GM19452 (cell line): ENCODE data around the gene SYT3.
"Not testable (repeated sequence)": the region's sequence is repeated elsewhere in the genome, so short reads cannot be mapped to it uniquely, and the experiment has no call there.

ENCODE experiments used
- ATAC-seq: cut with Tn5 transposase; IDR thresholded peaks from one replicate; pipeline ENCODE4 v1.9.1; 2021; ENCODE audit not compliant: unreplicated experiment

SYT3 gene

GRCh38 chr19:50604264-50605073, 35.2 kb downstream of the SYT3 start:
- ATAC-seq: not testable (repeated sequence)

GRCh38 chr19:50602935-50603334, 36.7 kb downstream of the SYT3 start:
- ATAC-seq: no peak

DNA sequence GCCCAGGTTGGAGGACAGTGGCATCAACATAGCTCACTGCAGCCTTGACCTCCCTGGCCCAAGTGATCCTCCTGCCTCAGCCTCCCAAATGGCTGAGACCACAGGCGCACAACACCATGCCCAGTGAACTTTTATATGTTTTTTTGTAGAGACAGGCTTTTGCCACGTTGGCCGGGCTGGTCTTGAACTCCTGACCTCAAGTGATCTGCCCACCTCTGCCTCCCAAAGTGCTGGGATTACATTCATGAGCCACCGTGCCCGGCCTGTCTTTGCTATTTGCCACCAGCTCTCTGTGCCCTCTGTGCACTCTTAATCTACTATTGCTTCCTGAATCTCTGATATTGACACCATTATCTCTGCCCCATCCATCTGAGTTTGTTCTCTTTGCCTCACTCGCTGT, 37.2 kb downstream of the SYT3 start:
- no peak for ATAC-seq

DNA sequence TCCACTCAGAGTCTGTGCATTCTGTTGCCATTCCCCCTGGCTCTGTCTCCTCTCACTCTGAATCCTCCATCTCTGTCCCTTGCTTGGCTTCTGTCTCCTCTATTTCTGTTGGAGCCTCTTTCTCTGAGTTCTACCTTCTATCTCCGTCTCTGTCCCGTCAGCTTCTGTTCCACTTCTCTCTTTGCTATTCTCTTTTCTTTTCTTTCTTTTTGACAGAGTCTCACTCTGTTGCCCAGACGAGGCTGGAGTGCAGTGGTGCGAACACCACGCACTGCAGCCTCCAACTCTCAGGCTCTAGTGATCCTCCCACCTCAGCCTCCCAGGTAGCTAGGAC, 37.6 kb downstream of the SYT3 start:
- no peak for ATAC-seq

GRCh38 chr19:50601407-50602088, 38.1 kb downstream of the SYT3 start:
- ATAC-seq: no peak

- no peak for ATAC-seq
Observed at GRCh38 chr19:50599427-50599826, 40.3 kb downstream of the SYT3 start.

DNA sequence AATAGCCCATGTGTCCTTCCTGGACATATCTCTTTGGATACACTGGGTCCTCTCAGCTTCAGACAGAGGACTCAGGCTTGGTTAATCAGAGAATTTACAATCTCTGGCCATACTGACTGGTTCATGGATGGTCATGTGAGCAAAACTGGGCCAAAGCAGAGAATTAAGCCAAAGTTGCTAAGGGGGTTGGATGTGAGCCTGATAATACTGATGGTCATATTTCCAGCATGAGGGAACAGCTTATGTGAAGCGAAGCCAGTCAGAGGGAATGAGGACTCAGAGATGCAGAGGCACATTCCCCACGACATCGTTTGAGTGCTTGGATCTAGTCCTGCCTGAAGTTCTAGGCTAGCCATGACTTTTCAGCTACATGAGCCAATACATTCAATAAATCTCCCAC, 49.5 kb downstream of the SYT3 start:
- no peak for ATAC-seq

- ATAC-seq: not testable (repeated sequence)
Observed at GRCh38 chr19:50581795-50582660, 57.7 kb downstream of the SYT3 start.

DNA sequence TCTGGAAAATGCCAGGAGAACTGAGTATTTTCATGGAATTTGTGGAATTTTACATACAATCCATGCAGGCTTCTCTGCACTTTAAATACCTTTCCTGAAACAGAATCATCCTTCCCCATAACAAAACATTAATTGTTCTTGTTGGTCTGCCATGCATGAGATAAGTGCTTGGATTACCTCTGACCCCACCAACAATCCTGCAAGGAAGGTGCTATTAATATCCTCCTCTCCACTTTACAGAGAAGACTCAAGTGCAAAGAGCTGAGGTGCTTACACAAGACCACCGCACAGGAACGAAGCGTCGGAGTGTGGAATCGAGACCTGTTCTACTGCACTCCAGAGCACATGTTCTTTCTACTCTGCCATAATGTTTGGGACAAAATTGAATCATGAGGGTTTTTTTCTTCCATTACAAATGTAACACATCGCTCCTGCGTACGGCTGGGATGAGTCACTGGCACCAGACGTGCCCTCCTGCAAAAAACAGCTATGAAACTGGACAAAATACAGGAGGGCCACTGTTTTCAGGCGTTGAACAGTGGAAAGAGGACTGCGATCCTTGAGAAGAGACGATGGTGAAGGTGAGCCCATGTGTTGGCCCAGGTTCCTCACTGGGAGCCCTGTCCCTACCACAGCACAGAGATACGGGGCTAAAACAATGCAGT, 58.6 kb downstream of the SYT3 start:
- ATAC-seq: no peak

DNA sequence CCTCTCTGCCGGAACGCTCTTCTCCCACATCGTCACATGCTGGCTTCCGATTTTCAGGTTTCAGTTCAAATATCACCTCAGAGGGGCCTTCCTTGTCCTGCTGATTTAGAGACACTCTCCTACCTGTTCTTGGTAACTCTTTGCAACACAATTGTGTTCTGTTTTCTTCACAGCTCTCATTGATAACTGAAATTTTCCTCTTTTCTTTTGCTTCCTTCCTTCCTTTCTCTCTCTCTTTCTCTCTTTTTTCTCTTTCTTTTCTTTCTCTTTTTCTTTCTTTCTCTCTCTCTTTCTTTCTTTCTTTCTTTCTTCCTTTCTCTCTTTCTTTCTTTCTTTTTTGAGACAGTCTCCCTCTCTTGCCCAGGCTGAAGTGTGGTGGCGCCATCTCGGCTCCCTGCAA, 59.4 kb downstream of the SYT3 start:
- ATAC-seq: no peak

DNA sequence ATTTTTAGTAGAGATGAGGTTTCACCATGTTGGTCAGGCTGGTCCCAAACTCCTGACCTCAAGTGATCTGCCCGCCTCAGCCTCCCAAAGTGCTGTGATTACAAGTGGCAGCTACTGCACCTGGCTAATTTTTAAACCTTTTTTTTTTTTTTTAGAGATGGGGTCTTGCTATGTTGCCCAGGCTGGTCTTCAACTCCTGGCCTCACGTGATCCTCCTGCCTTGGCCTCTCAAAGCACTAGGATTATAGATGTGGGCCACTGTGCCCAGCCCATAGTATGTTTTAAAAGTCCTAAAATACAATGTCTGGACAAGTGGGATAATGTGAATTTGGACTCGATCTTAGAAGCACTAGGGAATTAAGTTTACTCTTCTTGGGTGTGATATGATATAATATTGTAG, 62.9 kb downstream of the SYT3 start:
- not testable (repeated sequence) for ATAC-seq

- no peak for ATAC-seq
Observed at GRCh38 chr19:50573741-50574461, 65.8 kb downstream of the SYT3 start.
